LNCaP clone FGC (cell line): ENCODE results near the gene LILRA2.
"Not testable (repeated sequence)": the region's sequence is repeated elsewhere in the genome, so short reads cannot be mapped to it uniquely, and the experiment has no call there.

Experiments used
- DNase-seq: peaks from one replicate; pipeline ENCODE4 v3.0.0-alpha.2; 2011; ENCODE audit warnings: low read depth
- H3K4me3 ChIP-seq: 2 replicates; pipeline ENCODE4 v1.5.1; 2011; ENCODE audit warnings: mild to moderate bottlenecking, low read depth, low read length, control low read depth
- CTCF ChIP-seq: IDR thresholded peaks from 2 replicates; pipeline ENCODE4 v1.5.1; 2012; ENCODE audit warnings: mild to moderate bottlenecking; ENCODE audit not compliant: control insufficient read depth, insufficient read depth; ENCODE audit errors: extremely low read depth

The LILRA2 gene

DNA sequence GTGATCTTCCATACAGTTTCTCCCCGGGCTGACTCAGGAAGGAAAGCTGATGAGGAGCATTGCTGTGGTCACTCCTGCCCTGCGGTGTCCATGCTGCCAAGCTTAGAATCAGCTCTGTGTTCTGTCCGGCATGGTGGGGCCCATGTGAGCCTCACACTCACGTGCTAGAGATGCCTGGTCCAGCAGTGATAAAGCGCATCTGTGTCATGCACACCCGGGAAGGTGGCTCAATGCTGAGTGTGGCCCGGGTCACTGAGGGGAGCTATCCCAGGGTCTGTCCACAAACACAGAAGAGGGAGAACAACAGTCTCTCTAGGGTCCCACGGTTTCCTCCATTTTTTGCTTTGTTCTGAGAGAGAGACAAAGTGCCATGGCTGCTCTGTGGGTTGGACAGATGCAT is 53.2 kb downstream of the LILRA2 start:
- TF ChIP-seq CTCF: no peak
- DNase-seq: no peak
- H3K4me3 ChIP-seq: no peak overlapping the region

- peak; percentile 77 for DNase-seq
- not testable (repeated sequence) for H3K4me3 ChIP-seq
Measured at GRCh38 chr19:54627912-54628311, 54.3 kb downstream of the LILRA2 start.

- not testable (repeated sequence) for DNase-seq, H3K4me3 ChIP-seq
Measured at GRCh38 chr19:54630262-54630661, 56.7 kb downstream of the LILRA2 start, which contains the start of gene LILRB1. TSS of gene LILRB1 (plus strand) at chr19:54630484. CDS start at chr19:54631074, 590 bp downstream.

DNA sequence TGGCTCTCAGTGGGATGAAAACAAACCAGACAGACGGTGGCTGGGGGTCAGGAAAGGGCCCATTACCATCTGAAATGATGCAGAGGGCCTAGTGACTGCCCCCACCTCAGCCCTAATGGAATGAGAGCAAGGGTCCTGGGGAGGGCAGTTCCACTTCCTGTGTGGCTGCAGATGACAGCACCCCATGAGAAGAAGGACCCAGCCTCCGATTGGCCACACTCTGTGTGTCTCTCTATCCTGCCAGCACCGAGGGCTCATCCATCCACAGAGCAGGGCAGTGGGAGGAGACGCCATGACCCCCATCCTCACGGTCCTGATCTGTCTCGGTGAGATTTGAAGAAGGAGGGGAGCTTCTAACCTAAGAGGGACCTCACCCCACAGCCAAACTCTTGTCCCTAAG is 57.2 kb downstream of the LILRA2 start:
- no peak for TF ChIP-seq CTCF
- H3K4me3 ChIP-seq: no peak overlapping the region
- no peak for DNase-seq

GRCh38 chr19:54631489-54632337 is 58.1 kb downstream of the LILRA2 start:
- not testable (repeated sequence) for DNase-seq, H3K4me3 ChIP-seq

GRCh38 chr19:54632517-54632916 is 58.9 kb downstream of the LILRA2 start:
- not testable (repeated sequence) for DNase-seq, H3K4me3 ChIP-seq

- TF ChIP-seq CTCF: no peak
- DNase-seq: no peak
- no peak overlapping the region for H3K4me3 ChIP-seq
Measured at GRCh38 chr19:54633401-54633800, 59.8 kb downstream of the LILRA2 start.

DNA sequence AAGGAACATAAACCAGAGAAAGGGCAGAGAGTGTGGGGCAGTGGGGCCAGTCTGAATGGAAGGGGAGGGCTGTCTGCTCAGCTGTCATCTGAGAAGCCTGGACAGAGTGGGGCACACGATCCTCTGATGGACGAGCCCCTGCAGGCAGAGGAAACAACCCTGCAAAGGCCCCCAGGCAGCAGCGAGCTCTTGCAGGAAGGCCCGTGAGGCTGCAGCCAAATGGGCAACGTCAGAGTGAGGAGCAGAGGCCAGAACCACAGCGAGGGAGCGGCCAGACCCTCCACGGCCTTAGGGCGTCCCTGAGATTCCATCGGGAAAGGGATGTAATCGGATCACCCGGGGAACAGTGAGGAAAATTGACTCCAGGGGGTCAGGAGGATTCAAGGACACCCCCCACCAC is 62.5 kb downstream of the LILRA2 start:
- DNase-seq, H3K4me3 ChIP-seq: not testable (repeated sequence)

DNA sequence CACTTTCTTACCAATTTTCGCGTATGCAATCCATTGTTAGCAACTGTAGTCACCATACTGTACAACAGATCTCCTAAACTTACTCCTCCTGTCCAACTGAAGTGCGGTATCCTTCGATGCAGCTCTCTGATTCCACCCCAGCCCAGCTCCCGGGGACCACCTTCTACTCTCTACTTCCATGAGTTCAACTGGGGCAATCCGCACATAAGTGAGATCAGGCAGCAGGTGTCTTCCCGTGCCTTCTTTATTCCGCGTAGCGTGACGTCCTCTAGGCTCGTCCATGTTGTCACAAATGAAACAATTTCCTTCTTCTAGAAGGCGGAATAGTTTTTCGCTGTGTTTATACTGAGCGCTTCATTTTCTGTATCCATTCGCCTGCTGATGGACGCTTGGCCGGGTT is 65.1 kb downstream of the LILRA2 start:
- TF ChIP-seq CTCF: no peak
- DNase-seq: no peak

More for the DNA sequence above, 65.1 kb downstream of the LILRA2 start:
- H3K4me3 ChIP-seq: no peak overlapping the region
